Suprapubic skin (tissue), 4 donors: ENCODE results near the gene CELSR1. TPM values are rescaled to one million over a fixed set of nuclear protein-coding genes. Genes with fewer than 3 reads are reported as not detected.

Source experiments
- DNase-seq, 2 donors: peaks; one replicate each; pipeline ENCODE4 v3.0.0-alpha.2; 2019; ENCODE audit warnings: low spot score in 2 of 2
- H3K27ac ChIP-seq: fragments of 200-600 bp; sonication (generic); one replicate; pipeline ENCODE4 v1.5.1; 2019
- H3K27me3 ChIP-seq: fragments of 200-600 bp; sonication (generic); one replicate; pipeline ENCODE4 v1.5.1; 2019
- H3K36me3 ChIP-seq: fragments of 200-600 bp; sonication (generic); one replicate; pipeline ENCODE4 v1.5.1; 2019
- H3K4me1 ChIP-seq: fragments of 200-600 bp; sonication (generic); one replicate; pipeline ENCODE4 v1.5.1; 2019
- H3K4me3 ChIP-seq: fragments of 200-600 bp; sonication (generic); one replicate; pipeline ENCODE4 v1.5.1; 2019; ENCODE audit warnings: mild to moderate bottlenecking
- H3K9me3 ChIP-seq: fragments of 200-600 bp; sonication (generic); one replicate; pipeline ENCODE4 v1.5.1; 2019
- CTCF ChIP-seq, 2 donors: fragments of 200-600 bp in 1 of 2; fragments of 450-650 bp in 1 of 2; sonication (generic) in 1 of 2; IDR thresholded peaks; one replicate each; pipeline ENCODE4 v1.5.1; 2016 to 2019; ENCODE audit warnings: antibody characterized with exemption in 2 of 2, mild to moderate bottlenecking in 1 of 2, moderate library complexity in 1 of 2
- EP300 ChIP-seq: sonication (generic); formaldehyde crosslinking; IDR thresholded peaks from one replicate; pipeline ENCODE4 v1.6.1; 2017; ENCODE audit warnings: antibody characterized with exemption
- POLR2A ChIP-seq, 2 donors: fragments of 450-650 bp; IDR thresholded peaks; one replicate each; pipeline ENCODE4 v1.6.1; 2017; ENCODE audit warnings: antibody characterized with exemption in 2 of 2, mild to moderate bottlenecking in 2 of 2, moderate library complexity in 2 of 2
- POLR2AphosphoS5 ChIP-seq, 3 donors: sonication (generic); formaldehyde crosslinking; IDR thresholded peaks; one replicate each; pipeline ENCODE4 v1.6.1; 2017; ENCODE audit warnings: antibody characterized with exemption in 3 of 3
- WGBS: methylation state at CpG from one replicate; pipeline ENCODE4 v1.1.5; 2018; 5-methylcytosine and 5-hydroxymethylcytosine counted together
- total RNA-seq, 4 donors: library from RNA; depleted of rRNA; stranded (reverse); fragments of >200 nt; gene quantifications; one replicate each; pipeline ENCODE4 v1.1.0, GENCODE V29; 2016

Gene CELSR1
- total RNA-seq, 4 donors from 2014 or later = 75.6 to 102 (median 77.5) TPM

GRCh38 chr22:46579751-46580449 is 42.5 kb upstream of the CELSR1 start:
- Histone ChIP-seq H3K9me3 (no peaks in the 10 kb centered on the region), H3K4me1 (peaks cover 76% of the 10 kb centered on the region), H3K36me3 (no peaks in the 10 kb centered on the region), H3K27ac (peak overlapping the region; percentile 56), H3K4me3 (peak overlapping the region; percentile 84), H3K27me3 (no peaks in the 10 kb centered on the region)
- WGBS = 79% methylated on average over 6 of the region's 14 CpGs
- TF ChIP-seq CTCF (IDR thresholded peaks at IDR 0.05) = no peak
- no peak for TF ChIP-seq POLR2AphosphoS5 (IDR thresholded peaks at IDR 0.05)
- no peak for TF ChIP-seq EP300
- no peak for TF ChIP-seq POLR2A (IDR thresholded peaks at IDR 0.05)
- peak in 1 of 2 donors; percentile 57 for DNase-seq

GRCh38 chr22:46578824-46579561 is 41.6 kb upstream of the CELSR1 start:
- Histone ChIP-seq H3K4me3 (peak overlapping the region; percentile 84), H3K36me3 (no peaks in the 10 kb centered on the region), H3K27ac (peak overlapping the region; percentile 82), H3K9me3 (no peaks in the 10 kb centered on the region), H3K4me1 (peaks cover 67% of the 10 kb centered on the region), H3K27me3 (no peaks in the 10 kb centered on the region)
- 60% methylated on average over 10 of the region's 15 CpGs for WGBS
- TF ChIP-seq EP300 = no peak
- TF ChIP-seq POLR2AphosphoS5 (IDR thresholded peaks at IDR 0.05) = no peak
- TF ChIP-seq CTCF (IDR thresholded peaks at IDR 0.05) = no peak
- TF ChIP-seq POLR2A (IDR thresholded peaks at IDR 0.05) = no peak
- peak in 1 of 2 donors; percentile 69 for DNase-seq

GRCh38 chr22:46578251-46578823 is 40.9 kb upstream of the CELSR1 start:
- Histone ChIP-seq H3K4me1 (peaks cover 64% of the 10 kb centered on the region), H3K4me3 (peak overlapping the region; percentile 84), H3K9me3 (no peaks in the 10 kb centered on the region), H3K36me3 (no peaks in the 10 kb centered on the region), H3K27ac (peak overlapping the region; percentile 82), H3K27me3 (no peaks in the 10 kb centered on the region)
- TF ChIP-seq POLR2A (IDR thresholded peaks at IDR 0.05) (no peak), EP300 (no peak), CTCF (IDR thresholded peaks at IDR 0.05) (no peak), POLR2AphosphoS5 (IDR thresholded peaks at IDR 0.05) (no peak)
- WGBS = 0% methylated on average over 3 of the region's 9 CpGs
- DNase-seq = peak in 1 of 2 donors; percentile 67

GRCh38 chr22:46577368-46578249 is 40.2 kb upstream of the CELSR1 start:
- DNase-seq = peak in 1 of 2 donors; percentile 71
- no peaks in the 10 kb centered on the region for H3K9me3 ChIP-seq
- H3K4me3 ChIP-seq = peak overlapping the region; percentile 84
- WGBS = 4% methylated on average over 10 of the region's 65 CpGs
- TF ChIP-seq POLR2A (IDR thresholded peaks at IDR 0.05) (no peak), POLR2AphosphoS5 (IDR thresholded peaks at IDR 0.05) (no peak), CTCF (IDR thresholded peaks at IDR 0.05) (no peak), EP300 (no peak)
- H3K27me3 ChIP-seq = no peaks in the 10 kb centered on the region
- peak overlapping the region; percentile 82 for H3K27ac ChIP-seq
- H3K4me1 ChIP-seq = peaks cover 64% of the 10 kb centered on the region
- H3K36me3 ChIP-seq = no peaks in the 10 kb centered on the region
